IPS-20b (cell line): ENCODE data around the gene FNTB.

ENCODE experiments used
- H3K27ac ChIP-seq: one replicate; pipeline ENCODE4 v1.5.1; 2013; ENCODE audit warnings: low read length
- H3K27me3 ChIP-seq: 2 replicates; pipeline ENCODE4 v1.6.1; 2013; ENCODE audit warnings: mild to moderate bottlenecking, low read length, inconsistent platforms; ENCODE audit not compliant: insufficient read depth
- H3K36me3 ChIP-seq: 2 replicates; pipeline ENCODE4 v1.6.1; 2013; ENCODE audit warnings: low read depth, mild to moderate bottlenecking, inconsistent platforms, low read length, moderate library complexity; ENCODE audit not compliant: insufficient read depth
- H3K4me1 ChIP-seq: 2 replicates; pipeline ENCODE4 v1.6.1; 2013; ENCODE audit warnings: mild to moderate bottlenecking, control low read depth, inconsistent platforms, low read length, moderate library complexity; ENCODE audit not compliant: insufficient read depth
- H3K4me3 ChIP-seq: 2 replicates; pipeline ENCODE4 v1.5.1; 2013; ENCODE audit warnings: mild to moderate bottlenecking, low read length, inconsistent platforms
- H3K9ac ChIP-seq: 2 replicates; pipeline ENCODE4 v1.6.1; 2013; ENCODE audit warnings: low read depth, mild to moderate bottlenecking, inconsistent platforms, low read length, moderate library complexity
- H3K9me3 ChIP-seq: 2 replicates; pipeline ENCODE4 v1.6.1; 2013; ENCODE audit warnings: mild to moderate bottlenecking, low read depth, low read length, inconsistent platforms; ENCODE audit not compliant: insufficient read depth

Gene FNTB

DNA sequence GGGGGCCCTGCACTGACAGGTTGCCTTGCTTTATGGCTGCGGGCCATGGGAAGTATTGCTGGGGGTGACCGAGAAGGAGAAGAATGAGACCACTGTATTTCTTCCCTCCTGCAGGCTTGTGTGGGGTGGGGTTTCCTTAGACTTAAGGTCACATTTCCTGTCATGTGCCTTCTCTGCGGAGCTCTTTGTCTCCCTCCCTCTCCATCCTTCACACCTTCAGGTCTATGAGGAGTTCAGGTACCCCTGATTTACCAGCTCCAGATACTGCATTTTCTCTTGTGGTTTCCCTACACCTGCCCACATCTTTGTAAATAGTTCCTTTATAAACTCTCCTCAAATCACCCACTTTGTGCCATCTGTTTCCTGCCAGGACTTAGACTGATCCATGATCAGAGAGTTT lies 3.6 kb downstream of the FNTB start:
- Histone ChIP-seq H3K4me3 (no peak overlapping the region), H3K36me3 (no peaks in the 10 kb centered on the region), H3K9me3 (no peaks in the 10 kb centered on the region), H3K4me1 (peaks cover 3% of the 10 kb centered on the region; the same call in 1 of the 2 replicates), H3K27ac (no peak overlapping the region), H3K9ac (no peak overlapping the region), H3K27me3 (peaks cover 10% of the 10 kb centered on the region; the same call in 1 of the 2 replicates)

DNA sequence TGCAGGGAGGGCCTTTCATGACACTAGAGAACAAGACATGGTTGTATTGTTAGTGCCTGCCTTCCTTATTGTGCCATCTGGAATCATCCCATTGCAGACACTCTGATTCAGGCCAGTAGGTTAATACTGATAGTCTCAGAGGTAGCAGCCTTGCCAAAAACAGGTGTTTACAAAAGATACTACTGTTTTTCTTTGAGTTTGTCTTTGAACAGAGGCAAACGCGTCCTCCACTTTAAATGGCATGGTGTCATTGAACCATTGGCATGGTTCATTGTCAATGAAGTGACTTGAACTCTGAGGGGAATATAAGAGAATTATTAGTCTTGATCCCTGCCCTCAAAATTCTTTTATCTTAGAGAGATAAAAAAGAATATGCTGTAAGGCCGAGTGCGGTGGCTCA lies 4.2 kb downstream of the FNTB start:
- H3K27ac ChIP-seq = no peak overlapping the region
- H3K9ac ChIP-seq = no peak overlapping the region
- H3K4me3 ChIP-seq = no peak overlapping the region
- no peaks in the 10 kb centered on the region for H3K36me3 ChIP-seq
- H3K4me1 ChIP-seq = peaks cover 3% of the 10 kb centered on the region; the same call in 1 of the 2 replicates
- peaks cover 4% of the 10 kb centered on the region; the same call in 1 of the 2 replicates for H3K27me3 ChIP-seq
- no peaks in the 10 kb centered on the region for H3K9me3 ChIP-seq

DNA sequence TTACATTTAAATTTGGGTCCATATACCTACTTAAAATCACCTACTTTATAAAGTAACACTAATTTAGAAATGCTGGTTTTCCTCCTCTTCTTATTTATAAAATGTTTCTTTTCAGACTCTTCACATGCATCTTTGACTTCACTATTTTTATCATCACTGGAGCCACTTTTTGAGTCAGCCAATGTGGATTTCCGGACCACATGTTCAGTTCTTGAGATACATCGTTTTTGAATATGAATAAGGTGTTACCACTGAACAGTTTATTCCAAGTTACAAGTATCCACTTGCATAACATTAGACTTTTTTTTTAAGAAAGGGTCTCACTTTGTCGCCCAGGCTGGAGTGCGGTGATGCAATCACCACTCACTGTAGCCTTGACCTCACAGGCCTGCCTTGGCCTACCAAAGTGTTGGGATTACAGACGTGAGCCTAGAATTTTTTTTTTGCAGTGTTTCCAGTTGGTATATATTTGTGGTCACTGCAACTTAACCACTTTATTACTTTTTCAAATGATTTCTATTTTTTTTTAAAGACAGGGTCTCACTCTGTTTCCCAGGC lies 5.7 kb downstream of the FNTB start:
- H3K9me3 ChIP-seq = no peaks in the 10 kb centered on the region
- no peaks in the 10 kb centered on the region for H3K36me3 ChIP-seq
- no peak overlapping the region for H3K4me3 ChIP-seq
- H3K9ac ChIP-seq = no peak overlapping the region
- no peaks in the 10 kb centered on the region for H3K27me3 ChIP-seq
- H3K27ac ChIP-seq = no peak overlapping the region
- H3K4me1 ChIP-seq = no peaks in the 10 kb centered on the region

DNA sequence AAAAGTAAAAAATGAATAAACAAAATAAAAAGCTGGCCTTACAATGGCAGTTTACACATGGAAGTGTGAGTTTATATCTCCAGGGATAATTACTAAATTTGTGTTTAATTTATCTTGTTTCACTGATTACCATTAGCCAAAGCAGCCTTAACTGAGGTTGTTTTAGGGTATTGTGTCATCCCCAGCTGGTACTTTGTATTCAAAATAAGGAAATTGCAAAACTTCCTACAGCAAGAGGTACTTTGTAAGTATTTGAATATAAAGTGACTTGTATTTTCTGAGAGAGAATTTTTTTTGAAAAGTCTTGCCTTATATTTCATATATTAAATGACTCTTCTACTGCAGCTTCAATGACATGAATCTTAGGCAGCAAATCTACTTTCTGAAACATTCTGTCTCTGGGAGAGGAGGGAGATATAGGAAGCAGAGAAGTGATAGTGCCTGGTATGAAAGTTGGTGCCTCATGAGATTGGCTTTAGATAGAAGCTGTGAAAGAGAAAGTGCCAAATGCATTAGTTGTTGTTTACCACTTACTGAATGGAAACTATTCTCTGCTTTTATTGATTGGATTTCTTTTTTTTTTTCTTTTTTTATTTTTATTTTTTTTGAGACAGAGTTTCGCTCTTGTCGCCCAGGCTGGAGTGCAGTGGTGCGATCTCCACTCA lies 6.7 kb downstream of the FNTB start:
- H3K27ac ChIP-seq = no peak overlapping the region
- H3K9ac ChIP-seq = no peak overlapping the region
- H3K27me3 ChIP-seq = no peaks in the 10 kb centered on the region
- no peaks in the 10 kb centered on the region for H3K36me3 ChIP-seq
- H3K4me1 ChIP-seq = 0 out of 2 replicates have a peak, but pooled peaks cover 5% of the 10 kb centered on the region
- H3K9me3 ChIP-seq = no peaks in the 10 kb centered on the region
- no peak overlapping the region for H3K4me3 ChIP-seq

DNA sequence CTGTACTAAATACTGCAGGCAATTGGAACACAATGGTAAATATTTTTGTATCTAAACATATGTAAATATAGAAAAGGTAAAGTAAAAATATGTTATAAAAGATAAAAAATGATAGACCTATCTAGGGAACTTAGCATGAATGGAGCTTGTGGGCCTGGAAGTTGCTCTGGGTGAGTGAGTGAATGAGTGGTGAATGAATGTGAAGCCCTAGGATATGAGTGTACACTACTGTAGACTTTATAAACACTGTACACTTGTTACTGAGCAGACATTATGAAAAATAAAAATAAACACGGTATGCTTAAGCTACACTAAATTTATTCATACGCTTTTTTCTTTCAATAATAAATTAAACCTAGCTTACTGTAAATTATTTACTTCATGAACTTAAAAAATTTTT lies 7.8 kb downstream of the FNTB start:
- H3K27me3 ChIP-seq = no peaks in the 10 kb centered on the region
- H3K4me3 ChIP-seq = no peak overlapping the region
- no peak overlapping the region for H3K9ac ChIP-seq
- H3K27ac ChIP-seq = no peak overlapping the region
- H3K36me3 ChIP-seq = no peaks in the 10 kb centered on the region
- 0 out of 2 replicates have a peak, but pooled peaks cover 5% of the 10 kb centered on the region for H3K4me1 ChIP-seq
- H3K9me3 ChIP-seq = no peaks in the 10 kb centered on the region

DNA sequence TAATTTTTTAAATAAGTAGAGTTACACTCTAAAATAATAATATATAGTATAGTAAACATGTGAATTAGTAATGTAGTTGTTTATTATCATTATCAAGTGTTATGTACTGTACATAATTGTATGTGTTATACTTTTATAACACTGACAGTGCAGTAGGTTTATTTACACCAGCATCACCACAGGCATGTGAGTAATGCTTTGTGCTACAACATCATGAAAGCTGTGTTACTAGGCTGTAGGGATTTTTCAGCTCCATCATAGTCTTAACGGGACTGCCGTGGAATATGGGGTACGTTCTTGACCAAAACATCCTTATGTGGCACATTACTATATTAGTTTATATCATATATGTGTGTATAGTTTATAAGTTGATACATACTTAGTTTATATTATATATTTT lies 8.6 kb downstream of the FNTB start:
- Histone ChIP-seq H3K9ac (no peak overlapping the region), H3K4me3 (no peak overlapping the region), H3K9me3 (no peaks in the 10 kb centered on the region), H3K27ac (no peak overlapping the region), H3K4me1 (0 out of 2 replicates have a peak, but pooled peaks cover 5% of the 10 kb centered on the region), H3K36me3 (no peaks in the 10 kb centered on the region), H3K27me3 (no peaks in the 10 kb centered on the region)

DNA sequence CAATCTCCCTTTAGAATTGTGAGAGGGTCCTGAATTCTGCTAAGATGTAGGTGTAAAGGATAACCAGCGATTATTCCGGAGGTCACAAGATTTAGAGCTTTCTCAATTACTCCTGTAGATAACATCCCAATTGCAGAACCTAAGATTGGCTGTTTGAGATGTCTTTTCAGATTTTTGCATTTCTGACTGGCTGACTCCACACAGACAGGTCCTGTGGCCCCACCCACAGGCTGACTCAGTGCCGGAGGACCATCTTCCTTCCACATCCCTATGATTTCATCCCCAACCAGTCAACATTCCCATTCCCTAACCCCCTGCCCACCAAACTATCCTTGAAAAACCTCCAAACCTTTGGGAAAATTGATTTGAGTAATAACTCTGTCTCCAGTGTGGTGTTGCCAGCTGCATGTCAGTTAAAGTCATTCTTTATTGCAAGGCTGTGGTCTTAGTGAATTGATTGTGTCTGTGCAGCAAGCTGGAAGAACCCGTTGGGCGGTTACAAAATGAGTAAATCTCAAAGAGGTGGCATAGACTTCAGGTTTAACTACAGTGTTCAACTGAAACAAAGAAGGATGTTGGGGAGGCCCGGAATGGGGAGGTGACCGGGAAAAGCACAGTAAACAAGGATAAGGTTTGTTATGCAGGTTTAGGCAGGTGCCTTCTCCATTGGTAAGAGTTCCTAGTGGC lies 10.6 kb downstream of the FNTB start:
- H3K27me3 ChIP-seq = no peaks in the 10 kb centered on the region
- no peaks in the 10 kb centered on the region for H3K9me3 ChIP-seq
- H3K9ac ChIP-seq = no peak overlapping the region
- no peak overlapping the region for H3K27ac ChIP-seq
- H3K4me1 ChIP-seq = 0 out of 2 replicates have a peak, but pooled peaks cover 5% of the 10 kb centered on the region
- H3K4me3 ChIP-seq = no peak overlapping the region
- H3K36me3 ChIP-seq = no peaks in the 10 kb centered on the region

DNA sequence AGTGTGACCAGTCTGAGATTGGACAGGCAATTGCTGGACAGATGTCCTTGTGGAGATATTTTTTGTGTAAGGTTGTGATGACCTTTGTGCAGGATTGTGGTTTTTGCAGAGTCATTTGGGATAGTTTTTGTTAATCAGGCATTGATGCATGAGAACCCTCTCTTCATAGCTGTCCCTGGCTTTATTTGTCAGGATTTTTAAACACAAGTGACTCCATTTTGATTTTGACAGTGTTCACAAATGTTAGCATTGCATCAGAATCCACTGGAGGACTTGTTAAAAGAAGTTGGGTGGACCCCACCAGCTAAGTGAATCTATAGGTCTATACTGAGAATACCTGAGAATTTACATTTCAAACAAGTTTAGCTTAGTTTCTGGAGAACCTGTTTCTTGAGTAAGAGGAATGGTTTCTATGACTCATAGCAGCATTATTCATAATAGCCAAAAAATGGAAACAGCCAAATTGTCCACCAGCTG lies 11.8 kb downstream of the FNTB start:
- peaks cover 12% of the 10 kb centered on the region; the same call in 1 of the 2 replicates for H3K4me1 ChIP-seq
- no peak overlapping the region for H3K27ac ChIP-seq
- H3K27me3 ChIP-seq = no peaks in the 10 kb centered on the region

DNA sequence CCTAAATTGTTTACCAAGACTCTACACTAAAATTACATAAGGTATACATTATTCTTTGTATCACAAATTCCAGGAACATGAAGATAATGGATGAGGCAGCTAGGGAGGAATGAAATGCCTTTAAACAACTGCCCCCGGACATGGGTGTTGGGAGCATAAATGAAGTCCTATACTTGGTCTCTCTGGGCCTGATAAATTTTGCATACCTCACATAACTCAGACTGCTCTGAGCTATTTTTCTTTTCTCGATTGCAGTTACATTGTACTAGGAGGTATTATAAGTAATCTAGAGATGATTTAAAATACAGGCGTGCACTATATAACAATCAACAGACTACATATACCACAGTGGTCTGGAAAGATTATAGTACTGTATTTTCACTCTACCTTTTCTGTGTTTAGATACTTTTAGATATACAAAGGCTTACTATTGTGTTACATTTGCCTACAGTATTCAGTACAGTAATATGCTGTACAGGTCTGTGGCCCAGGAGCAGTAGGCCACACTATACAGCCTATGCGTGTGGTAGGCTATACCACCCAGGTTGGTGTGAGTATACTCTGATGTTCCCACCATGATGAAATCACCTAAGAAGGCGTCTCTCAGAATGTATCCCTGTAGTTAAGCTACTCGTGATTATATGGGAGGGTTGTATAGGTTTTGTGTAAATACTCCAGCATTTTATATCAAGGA lies 14.3 kb downstream of the FNTB start:
- Histone ChIP-seq H3K27ac (no peak overlapping the region), H3K4me3 (no peak overlapping the region), H3K9ac (no peak overlapping the region), H3K9me3 (no peaks in the 10 kb centered on the region), H3K36me3 (no peaks in the 10 kb centered on the region; the same call in 1 of the 2 replicates), H3K27me3 (no peaks in the 10 kb centered on the region), H3K4me1 (peaks cover 19% of the 10 kb centered on the region; the same call in 1 of the 2 replicates)

More for the DNA sequence above, 11.8 kb downstream of the FNTB start:
- Histone ChIP-seq H3K9me3 (no peaks in the 10 kb centered on the region), H3K9ac (no peak overlapping the region), H3K36me3 (no peaks in the 10 kb centered on the region), H3K4me3 (no peak overlapping the region)

DNA sequence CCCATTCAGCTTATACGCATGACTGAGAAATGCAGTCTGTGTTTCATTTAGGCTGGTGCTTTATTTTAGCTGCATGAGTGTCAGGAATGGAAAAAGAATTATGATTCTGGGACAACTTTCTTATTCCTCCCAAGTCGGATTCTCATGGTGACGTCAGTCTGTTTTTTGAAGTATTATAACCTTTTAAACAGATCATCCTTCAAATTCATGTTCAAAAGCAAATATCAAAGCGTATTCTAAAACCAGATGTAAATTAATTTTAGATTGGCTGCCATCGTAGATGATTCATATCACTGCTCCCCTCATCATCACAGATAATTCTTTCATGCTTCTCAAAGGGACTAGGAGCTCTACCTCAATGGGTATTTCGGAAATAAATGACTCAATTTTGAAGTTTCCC lies 15.0 kb downstream of the FNTB start:
- Histone ChIP-seq H3K4me3 (no peak overlapping the region), H3K9ac (no peak overlapping the region), H3K36me3 (no peaks in the 10 kb centered on the region; the same call in 1 of the 2 replicates), H3K27ac (no peak overlapping the region), H3K27me3 (no peaks in the 10 kb centered on the region), H3K4me1 (peaks cover 19% of the 10 kb centered on the region; the same call in 1 of the 2 replicates), H3K9me3 (no peaks in the 10 kb centered on the region)

DNA sequence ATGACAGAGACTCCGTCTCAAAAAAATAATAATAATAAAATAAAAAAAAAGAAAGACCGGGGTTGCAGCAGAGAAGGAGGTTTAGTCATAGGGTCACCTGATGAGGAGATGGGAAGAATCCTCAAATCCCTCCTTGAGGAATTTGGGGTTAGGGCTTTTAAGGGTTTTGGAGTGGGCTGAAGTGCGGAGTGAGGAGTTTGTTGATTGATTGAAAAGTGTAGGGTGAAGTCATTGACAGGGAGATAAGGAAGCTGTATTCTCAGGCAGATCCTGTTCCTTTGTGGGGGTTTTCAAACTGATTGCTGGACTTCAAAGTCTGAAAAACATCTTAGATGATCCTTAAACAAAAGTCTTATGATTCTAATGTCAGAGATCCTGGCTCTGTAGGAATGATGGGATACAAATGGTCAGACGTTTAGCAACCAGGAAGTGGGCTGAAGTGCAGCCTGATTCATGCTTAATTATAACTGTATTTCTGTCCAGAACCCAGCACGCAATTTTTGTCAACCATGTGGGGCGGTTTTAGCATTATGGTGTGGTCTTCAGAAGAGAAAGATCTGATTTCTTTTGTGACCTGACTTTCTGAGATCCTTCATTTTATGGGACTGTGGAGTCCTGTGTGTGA lies 16.0 kb downstream of the FNTB start:
- no peaks in the 10 kb centered on the region for H3K9me3 ChIP-seq
- peaks cover 19% of the 10 kb centered on the region; the same call in 1 of the 2 replicates for H3K4me1 ChIP-seq
- H3K27me3 ChIP-seq = no peaks in the 10 kb centered on the region
- no peak overlapping the region for H3K4me3 ChIP-seq
- no peak overlapping the region for H3K9ac ChIP-seq
- no peak overlapping the region for H3K27ac ChIP-seq
- no peaks in the 10 kb centered on the region; the same call in 1 of the 2 replicates for H3K36me3 ChIP-seq
